Thyroid gland (tissue), 4 donors: ENCODE measurements around the gene TIMP3.

Experiments
- POLR2A ChIP-seq, 2 donors: fragments of 450-650 bp; IDR thresholded peaks; one replicate each; pipeline ENCODE4 v1.6.1; 2017; ENCODE audit warnings: antibody characterized with exemption in 2 of 2, mild to moderate bottlenecking in 2 of 2, moderate library complexity in 1 of 2
- TF ChIP-seq, protein P1 (sequence below), 6 experiments: fragments of 200-600 bp in 3 of 6; fragments of 450-650 bp in 3 of 6; sonication (generic) in 3 of 6; IDR thresholded peaks; one replicate each; pipeline ENCODE4 v1.5.1; 2016 to 2019; ENCODE audit warnings: antibody characterized with exemption in 6 of 6, mild to moderate bottlenecking in 2 of 6, inconsistent platforms in 1 of 6, moderate library complexity in 1 of 6

DNA sequence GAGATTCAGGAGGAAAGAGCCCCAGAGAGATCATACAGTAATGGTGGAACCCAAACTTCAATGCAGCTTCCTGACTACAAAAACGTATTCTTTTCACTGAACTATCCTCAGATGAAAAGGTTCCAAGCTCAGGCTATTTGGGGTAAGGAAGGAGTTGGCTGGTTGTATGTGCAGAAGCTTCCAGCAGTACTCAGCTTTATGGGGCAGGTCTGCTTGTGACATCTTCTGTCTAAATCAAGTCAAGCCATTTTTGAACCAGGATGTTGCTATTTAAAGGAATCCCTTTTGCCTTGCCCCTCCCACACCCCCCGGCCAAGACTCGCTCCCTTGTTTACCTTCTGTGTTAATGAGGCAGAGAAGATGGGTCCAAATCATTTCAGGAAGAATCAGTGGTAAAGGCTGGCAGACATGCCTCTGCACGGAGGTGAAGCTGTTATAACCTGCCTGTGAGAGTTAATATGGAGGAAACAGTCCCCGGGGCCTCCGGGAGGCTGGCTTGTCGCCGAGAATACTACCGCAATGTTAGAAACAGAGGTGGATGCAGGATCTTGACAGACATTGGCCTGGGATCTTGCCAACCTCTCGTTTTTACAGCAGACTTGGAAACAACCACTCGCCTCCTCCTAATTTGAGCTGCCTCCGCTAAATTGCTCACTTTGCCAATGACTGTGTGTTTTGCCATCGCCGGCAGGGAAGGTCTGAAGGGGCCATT is 45.4 kb downstream of the TIMP3 start:
- TF ChIP-seq, protein P1, sequence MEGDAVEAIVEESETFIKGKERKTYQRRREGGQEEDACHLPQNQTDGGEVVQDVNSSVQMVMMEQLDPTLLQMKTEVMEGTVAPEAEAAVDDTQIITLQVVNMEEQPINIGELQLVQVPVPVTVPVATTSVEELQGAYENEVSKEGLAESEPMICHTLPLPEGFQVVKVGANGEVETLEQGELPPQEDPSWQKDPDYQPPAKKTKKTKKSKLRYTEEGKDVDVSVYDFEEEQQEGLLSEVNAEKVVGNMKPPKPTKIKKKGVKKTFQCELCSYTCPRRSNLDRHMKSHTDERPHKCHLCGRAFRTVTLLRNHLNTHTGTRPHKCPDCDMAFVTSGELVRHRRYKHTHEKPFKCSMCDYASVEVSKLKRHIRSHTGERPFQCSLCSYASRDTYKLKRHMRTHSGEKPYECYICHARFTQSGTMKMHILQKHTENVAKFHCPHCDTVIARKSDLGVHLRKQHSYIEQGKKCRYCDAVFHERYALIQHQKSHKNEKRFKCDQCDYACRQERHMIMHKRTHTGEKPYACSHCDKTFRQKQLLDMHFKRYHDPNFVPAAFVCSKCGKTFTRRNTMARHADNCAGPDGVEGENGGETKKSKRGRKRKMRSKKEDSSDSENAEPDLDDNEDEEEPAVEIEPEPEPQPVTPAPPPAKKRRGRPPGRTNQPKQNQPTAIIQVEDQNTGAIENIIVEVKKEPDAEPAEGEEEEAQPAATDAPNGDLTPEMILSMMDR (IDR thresholded peaks at IDR 0.05) = no peak
- TF ChIP-seq POLR2A (IDR thresholded peaks at IDR 0.05) = no peak
